ENCODE data around the gene BORCS6.

DNA sequence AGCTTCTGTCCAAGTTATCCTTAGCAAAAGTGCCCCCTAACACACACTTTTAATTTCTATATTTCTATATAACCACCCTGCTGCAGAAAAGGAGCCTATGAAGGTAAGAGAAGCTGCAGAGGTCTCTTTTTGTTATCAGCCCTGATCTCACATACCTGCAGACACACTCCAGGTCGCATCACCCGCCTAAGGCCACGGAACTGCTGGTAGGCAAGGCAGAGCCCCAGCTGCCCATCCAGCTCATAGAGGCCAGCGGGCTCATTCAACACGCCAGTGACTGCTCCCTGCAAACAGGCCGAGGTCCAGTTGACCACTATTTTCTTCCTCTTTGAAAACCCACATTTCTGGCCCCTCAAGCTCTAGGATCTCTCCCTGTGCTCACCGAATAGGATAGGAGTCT is 45.7 kb upstream of the BORCS6 start:
- TF ChIP-seq, protein P1, sequence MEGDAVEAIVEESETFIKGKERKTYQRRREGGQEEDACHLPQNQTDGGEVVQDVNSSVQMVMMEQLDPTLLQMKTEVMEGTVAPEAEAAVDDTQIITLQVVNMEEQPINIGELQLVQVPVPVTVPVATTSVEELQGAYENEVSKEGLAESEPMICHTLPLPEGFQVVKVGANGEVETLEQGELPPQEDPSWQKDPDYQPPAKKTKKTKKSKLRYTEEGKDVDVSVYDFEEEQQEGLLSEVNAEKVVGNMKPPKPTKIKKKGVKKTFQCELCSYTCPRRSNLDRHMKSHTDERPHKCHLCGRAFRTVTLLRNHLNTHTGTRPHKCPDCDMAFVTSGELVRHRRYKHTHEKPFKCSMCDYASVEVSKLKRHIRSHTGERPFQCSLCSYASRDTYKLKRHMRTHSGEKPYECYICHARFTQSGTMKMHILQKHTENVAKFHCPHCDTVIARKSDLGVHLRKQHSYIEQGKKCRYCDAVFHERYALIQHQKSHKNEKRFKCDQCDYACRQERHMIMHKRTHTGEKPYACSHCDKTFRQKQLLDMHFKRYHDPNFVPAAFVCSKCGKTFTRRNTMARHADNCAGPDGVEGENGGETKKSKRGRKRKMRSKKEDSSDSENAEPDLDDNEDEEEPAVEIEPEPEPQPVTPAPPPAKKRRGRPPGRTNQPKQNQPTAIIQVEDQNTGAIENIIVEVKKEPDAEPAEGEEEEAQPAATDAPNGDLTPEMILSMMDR (conservative IDR thresholded peaks at IDR 0.05; ENCODE audit: low read depth, low read length): no peak
- TF ChIP-seq EZH2phosphoT487 (IDR thresholded peaks at IDR 0.05; ENCODE audit: borderline replicate concordance, low read length) (no peak), EZH2 (IDR thresholded peaks at IDR 0.05; ENCODE audit: low read length, unreplicated experiment) (no peak)

Data from PC-3 (cell line).